GM18861 (cell line): ENCODE measurements around the gene SLC2A4.
"Not testable (repeated sequence)": the region's sequence is repeated elsewhere in the genome, so short reads cannot be mapped to it uniquely, and the experiment has no call there.

Experiments
- ATAC-seq: cut with Tn5 transposase; IDR thresholded peaks from one replicate; pipeline ENCODE4 v1.9.1; 2021; ENCODE audit not compliant: unreplicated experiment

Gene SLC2A4

DNA sequence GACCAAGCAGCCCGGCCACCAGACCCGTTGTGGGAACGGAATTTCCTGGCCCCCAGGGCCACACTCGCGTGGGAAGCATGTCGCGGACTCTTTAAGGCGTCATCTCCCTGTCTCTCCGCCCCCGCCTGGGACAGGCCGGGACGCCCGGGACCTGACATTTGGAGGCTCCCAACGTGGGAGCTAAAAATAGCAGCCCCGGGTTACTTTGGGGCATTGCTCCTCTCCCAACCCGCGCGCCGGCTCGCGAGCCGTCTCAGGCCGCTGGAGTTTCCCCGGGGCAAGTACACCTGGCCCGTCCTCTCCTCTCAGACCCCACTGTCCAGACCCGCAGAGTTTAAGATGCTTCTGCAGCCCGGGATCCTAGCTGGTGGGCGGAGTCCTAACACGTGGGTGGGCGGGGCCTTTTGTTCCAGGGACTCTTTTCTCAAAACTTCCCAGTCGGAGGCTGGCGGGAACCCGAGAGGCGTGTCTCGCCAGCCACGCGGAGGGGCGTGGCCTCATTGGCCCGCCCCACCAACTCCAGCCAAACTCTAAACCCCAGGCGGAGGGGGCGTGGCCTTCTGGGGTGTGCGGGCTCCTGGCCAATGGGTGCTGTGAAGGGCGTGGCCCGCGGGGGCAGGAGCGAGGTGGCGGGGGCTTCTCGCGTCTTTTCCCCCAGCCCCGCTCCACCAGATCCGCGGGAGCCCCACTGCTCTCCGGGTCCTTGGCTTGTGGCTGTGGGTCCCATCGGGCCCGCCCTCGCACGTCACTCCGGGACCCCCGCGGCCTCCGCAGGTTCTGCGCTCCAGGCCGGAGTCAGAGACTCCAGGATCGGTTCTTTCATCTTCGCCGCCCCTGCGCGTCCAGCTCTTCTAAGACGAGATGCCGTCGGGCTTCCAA, at the start of gene SLC2A4:
TSS of gene SLC2A4 (plus strand) at position 645 of the 879 bp plus-strand sequence. CDS start at position 862, 217 bp downstream.
- ATAC-seq: peak; percentile 4

- no peak for ATAC-seq
These were observed 49.4 kb upstream of the SLC2A4 start for GRCh38 chr17:7232114-7232513.

- ATAC-seq: no peak
These were observed 47.8 kb upstream of the SLC2A4 start for GRCh38 chr17:7233701-7234082.

- peak; percentile 35 for ATAC-seq
These were observed 47.2 kb upstream of the SLC2A4 start, which contains the start of gene DVL2 for GRCh38 chr17:7234083-7234951. TSS of gene DVL2 (minus strand) at chr17:7234517. CDS start at chr17:7234262, 255 bp downstream.

- no peak for ATAC-seq
These were observed 45.5 kb upstream of the SLC2A4 start for GRCh38 chr17:7235693-7236665.

- no peak for ATAC-seq
These were observed 44.7 kb upstream of the SLC2A4 start for GRCh38 chr17:7236808-7237207.

DNA sequence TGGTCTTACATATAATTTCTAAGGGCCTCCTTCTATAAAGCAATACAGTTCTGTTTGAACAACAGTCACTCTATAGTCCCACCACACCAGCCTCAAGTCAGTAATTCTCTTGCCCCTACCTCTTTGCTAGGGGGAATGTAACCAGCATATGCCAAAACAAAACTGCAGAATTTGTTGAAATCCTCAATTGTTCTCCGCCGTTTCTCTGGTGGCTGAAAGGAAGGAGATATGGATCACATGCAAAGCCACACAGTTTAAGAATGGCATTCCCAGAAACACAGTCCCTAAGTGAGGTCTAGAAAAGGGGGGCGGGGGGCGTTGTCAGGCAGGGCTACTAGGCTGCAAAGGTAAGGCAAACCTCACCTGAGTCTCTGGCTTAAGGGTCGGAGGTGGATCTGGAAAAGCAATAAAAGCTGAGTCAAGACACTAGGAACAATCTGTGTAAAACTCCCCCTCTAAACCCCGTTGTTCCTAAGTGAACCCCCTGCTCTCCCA, 44.2 kb upstream of the SLC2A4 start:
- no peak for ATAC-seq

DNA sequence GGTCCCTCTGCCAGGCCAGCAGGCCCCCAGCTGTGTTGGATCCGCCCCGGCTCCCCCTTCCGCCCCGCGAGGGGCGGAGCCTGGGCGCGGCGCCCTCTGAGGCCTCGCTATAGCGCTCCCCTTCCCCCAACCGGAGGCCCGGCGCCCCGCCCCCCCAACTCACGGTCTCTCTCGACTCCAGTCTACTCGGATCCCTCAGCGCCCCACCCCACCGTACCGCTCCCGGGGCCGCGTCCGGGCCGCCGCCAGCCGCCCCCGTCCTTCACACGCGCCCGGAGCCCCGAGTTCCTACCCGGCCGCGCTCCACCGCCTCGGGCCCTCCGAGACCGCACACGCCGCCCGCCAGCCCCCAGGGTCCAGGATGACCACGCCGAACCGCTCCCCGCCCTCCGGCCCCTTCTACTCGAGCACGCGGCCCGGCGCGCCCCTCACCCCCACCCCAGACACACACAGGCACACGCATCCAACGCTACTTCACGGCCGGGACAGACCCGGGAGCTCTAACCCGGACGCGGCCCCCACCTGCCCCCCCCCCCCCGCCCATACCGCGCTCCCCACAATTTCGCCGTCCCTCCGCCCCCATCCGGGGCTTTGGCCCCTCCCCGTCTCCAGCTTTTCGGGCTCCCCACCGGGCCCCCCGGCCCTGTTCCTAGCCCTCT, 43.6 kb upstream of the SLC2A4 start:
- ATAC-seq: no peak

- no peak for ATAC-seq
These were observed 43.0 kb upstream of the SLC2A4 start for GRCh38 chr17:7238420-7239090.

DNA sequence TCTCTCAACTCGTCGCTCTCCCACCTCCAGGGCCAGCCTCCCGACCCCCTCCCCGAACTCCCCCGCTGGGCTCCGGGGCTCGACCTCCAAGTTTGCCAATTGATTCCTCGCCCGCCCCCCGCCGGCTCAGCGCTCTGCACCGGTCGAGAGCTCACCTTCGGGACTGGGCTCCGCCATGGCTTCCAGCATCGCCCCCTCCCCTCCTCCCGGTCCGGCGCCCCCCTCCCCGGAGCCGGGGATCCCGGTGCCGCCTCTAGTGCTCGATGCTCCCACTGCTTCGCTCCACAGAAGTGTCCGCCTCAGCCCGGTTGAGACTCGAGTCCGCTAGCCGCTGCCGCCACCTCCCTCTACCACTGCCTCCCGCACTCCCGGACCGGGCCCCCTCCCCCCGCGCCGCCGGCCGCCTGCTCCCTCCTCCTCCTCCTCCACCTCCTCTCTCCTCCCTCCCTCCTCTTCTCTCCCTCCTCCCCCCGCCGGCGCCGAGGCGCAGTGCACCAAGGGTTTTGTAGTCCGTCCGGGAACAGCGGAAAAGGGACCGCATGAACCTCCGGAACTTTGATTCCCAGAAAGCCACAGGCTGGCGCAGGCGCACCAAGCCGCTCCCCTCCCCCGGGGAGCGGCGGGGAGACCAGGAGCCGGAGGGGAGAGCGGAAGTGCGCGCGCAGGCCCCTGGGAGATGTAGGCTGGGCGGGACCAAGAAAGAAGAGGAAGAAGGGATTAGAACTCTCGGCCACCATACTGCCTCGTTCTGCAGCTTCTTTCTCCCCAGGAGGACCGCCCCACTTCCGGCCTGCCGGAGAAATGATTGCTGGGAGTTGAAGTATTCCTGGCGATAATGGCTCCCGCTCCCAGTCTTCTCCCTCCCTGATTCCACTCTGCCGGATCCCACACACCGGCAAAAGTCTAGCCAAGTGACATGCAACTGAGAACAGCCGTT, 42.2 kb upstream of the SLC2A4 start, which contains the start of gene PHF23:
TSS of gene PHF23 (minus strand) at position 367 of the 937 bp plus-strand sequence. CDS start at position 189, 178 bp downstream.
- ATAC-seq: peak; percentile 36

GRCh38 chr17:7240375-7240774, 41.1 kb upstream of the SLC2A4 start:
- no peak for ATAC-seq

DNA sequence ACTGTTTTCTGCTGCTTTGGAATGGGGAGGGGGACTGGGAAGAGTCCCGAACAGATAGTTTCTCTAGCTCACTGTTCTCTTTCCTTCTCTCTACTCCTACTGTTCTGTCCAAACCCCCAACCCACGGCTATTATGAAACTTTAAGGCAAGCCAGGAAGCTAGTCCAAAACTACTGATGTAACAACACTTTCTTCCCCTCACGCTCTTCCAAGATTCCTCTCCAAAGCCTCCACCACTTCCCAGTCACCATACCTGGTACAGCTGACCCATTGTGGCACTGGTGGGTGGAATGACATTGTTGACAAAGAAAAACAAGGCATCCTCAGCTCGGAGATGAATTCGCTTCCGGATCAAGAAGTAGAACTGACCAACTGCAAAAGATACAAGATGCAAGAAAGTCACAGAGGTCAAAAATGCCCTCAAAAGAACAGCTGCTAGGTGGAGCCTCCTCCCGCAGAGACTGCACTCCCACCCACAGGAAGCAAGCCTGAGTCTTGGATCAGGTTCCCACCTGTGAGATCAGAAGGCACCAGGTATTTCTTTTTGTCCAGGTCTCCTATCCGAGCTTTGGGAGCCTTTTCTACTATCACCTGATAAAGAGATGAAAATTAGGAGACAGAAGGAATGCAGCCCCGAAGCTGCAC, 40.3 kb upstream of the SLC2A4 start:
- ATAC-seq: no peak

DNA sequence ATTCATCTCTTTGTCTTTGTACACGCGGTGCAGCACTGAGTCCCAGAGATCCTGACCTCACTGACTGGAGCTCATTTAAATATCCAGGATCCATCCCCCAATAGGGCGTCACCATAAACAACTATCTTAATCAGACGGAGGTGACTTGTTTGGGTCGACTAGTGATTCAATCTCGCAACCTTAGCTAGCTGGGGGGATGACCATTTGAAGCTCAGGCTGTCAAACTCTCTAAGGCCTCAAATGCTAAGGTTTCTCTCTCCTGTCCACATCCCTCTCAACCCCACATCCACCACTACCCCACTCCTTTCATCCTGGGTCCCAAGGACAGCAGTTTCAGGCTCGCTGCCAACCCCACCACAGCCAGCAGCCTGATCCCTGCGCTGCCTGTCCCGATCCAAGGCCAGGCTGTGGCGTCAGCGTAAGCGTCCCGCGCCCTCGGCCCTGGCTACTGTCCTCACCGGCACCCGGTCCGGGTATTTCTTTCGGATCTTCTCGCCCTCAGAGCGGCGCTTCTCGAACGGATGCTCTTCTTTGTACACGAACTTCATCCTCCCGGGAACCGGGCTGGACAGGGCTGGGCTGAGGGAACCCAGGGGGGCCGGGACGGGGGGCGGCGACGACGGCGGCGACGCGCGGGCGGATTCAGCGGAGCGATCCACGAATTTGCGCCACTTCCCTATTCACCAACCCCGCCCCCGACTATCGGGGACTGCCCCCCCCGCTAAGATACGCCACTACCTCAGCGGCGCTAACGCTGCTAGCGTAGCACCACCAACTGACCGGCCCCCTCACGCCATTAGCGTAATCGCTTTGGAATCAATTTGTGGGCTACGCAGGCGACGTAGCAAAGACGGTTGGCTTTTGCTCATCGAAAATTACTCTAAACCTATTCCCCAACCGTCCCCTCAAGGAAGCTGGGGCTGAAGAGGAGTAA, 39.5 kb upstream of the SLC2A4 start, which contains the start of gene GABARAP:
TSS of gene GABARAP (minus strand) at position 667 of the 934 bp plus-strand sequence. CDS start at position 548, 119 bp downstream.
- peak; percentile 28 for ATAC-seq

DNA sequence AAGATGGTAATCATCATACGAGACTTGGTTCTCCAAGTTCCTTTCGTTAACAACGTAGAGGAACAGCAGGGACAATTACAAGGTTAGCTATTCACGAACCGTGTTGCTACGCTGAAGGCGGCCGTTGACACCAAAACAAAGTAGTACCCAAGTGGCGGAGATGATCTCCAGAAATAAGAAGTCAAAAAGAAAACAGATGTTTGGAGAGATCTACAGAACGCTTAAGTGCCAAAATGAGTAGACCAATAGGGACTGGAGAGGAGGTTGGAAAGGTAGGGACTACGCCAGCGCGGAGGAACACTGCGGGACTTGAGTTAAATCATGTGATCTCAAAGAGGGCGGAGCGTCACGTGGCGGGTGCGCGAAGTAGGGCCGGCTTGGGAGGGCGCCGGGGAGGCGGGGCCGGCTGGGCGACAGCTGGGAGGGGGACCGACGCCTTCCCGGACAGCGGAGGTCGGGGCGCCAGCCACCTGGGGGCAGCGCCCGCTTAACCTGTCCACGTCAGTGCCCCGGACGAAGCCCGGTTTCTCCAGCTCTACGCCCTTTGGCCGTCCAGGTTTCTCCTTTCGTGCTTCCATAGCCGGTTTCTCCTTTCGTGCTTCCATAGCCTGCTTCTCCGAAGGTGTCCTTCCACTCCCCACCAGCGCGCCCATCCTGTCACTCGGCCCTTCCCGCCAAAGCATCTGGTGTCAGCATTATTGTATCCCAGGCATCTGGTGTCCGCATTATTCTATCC, 38.6 kb upstream of the SLC2A4 start:
- ATAC-seq: peak; percentile 41

DNA sequence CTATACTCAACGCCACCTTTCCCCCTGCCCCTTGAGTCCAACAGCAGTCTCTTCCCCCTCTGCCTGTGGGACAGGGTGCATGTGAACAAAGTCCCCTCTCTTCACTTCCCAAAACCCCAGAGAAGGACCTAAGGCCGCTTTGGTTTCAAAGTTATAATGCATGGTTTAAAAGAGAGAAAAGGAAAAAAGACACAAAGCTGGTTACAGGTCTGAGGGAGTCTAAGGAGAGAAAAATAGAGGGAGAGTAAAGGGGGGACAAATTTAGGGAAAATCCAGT, 38.1 kb upstream of the SLC2A4 start:
- ATAC-seq: no peak

- not testable (repeated sequence) for ATAC-seq
These were observed 37.7 kb upstream of the SLC2A4 start for GRCh38 chr17:7243838-7244237.
